ENCODE data around the gene RSRC2.
"Not testable (repeated sequence)": the region's sequence is repeated elsewhere in the genome, so short reads cannot be mapped to it uniquely, and the experiment has no call there.

The RSRC2 gene

GRCh38 chr12:122481861-122482260, 44.9 kb downstream of the RSRC2 start:
- no peak for DNase-seq

- DNase-seq: no peak
Observed at GRCh38 chr12:122480753-122481152, 46.0 kb downstream of the RSRC2 start.

- DNase-seq: no peak
Observed at GRCh38 chr12:122474324-122474716, 52.4 kb downstream of the RSRC2 start.

- no peak for DNase-seq
Observed at GRCh38 chr12:122473543-122474323, 53.0 kb downstream of the RSRC2 start.

GRCh38 chr12:122471324-122472226, 55.2 kb downstream of the RSRC2 start:
- peak; percentile 33 for DNase-seq

- DNase-seq: not testable (repeated sequence)
Observed at GRCh38 chr12:122470576-122470975, 56.2 kb downstream of the RSRC2 start.

- DNase-seq: not testable (repeated sequence)
Observed at GRCh38 chr12:122469856-122470255, 56.9 kb downstream of the RSRC2 start.

GRCh38 chr12:122467983-122468382, 58.8 kb downstream of the RSRC2 start:
- no peak for DNase-seq

GRCh38 chr12:122464317-122465042, 62.3 kb downstream of the RSRC2 start:
- DNase-seq: not testable (repeated sequence)

GRCh38 chr12:122460641-122461040, 66.1 kb downstream of the RSRC2 start:
- no peak for DNase-seq

GRCh38 chr12:122460061-122460460, 66.7 kb downstream of the RSRC2 start:
- DNase-seq: no peak

GRCh38 chr12:122459211-122459610, 67.5 kb downstream of the RSRC2 start:
- no peak for DNase-seq

- no peak for DNase-seq
Observed at GRCh38 chr12:122458105-122459035, 68.4 kb downstream of the RSRC2 start.

GRCh38 chr12:122457627-122458026, 69.1 kb downstream of the RSRC2 start:
- no peak for DNase-seq

- no peak for DNase-seq
Observed at GRCh38 chr12:122454739-122455138, 72.0 kb downstream of the RSRC2 start.

- no peak for DNase-seq
Observed at GRCh38 chr12:122454250-122454721, 72.5 kb downstream of the RSRC2 start.

Measured in CD4-positive, alpha-beta T cell treated with Interleukin-17A for 4 hours (primary cell).